Measurements from ENCODE around the gene MED19. TPM values are rescaled to one million over a fixed set of nuclear protein-coding genes. Genes with fewer than 3 reads are reported as not detected.

MED19 gene
- total RNA-seq, 4 donors from 2014 or later: 7.6 to 18.9 (median 10.1) TPM

DNA sequence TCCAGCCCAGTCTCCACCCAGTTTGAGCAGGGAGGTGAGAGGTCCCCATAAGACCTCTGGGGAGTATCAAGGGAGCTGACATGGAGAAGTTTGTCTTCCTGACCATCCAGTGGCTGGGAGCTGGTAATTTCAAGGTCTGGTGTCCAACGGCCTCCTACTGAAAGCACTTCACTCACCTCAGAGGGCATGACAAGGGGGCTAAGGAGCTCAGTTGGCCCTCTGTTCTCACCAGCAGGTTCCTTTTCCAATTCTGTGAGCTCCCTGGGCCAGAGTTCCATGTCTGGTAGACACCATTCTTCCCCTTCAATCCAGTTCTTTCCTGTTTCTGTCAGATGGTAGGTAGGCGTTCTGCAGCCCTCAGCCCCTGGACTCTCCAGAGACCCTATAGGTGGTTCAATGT lies 32.3 kb upstream of the MED19 start:
- TF ChIP-seq, protein P1, sequence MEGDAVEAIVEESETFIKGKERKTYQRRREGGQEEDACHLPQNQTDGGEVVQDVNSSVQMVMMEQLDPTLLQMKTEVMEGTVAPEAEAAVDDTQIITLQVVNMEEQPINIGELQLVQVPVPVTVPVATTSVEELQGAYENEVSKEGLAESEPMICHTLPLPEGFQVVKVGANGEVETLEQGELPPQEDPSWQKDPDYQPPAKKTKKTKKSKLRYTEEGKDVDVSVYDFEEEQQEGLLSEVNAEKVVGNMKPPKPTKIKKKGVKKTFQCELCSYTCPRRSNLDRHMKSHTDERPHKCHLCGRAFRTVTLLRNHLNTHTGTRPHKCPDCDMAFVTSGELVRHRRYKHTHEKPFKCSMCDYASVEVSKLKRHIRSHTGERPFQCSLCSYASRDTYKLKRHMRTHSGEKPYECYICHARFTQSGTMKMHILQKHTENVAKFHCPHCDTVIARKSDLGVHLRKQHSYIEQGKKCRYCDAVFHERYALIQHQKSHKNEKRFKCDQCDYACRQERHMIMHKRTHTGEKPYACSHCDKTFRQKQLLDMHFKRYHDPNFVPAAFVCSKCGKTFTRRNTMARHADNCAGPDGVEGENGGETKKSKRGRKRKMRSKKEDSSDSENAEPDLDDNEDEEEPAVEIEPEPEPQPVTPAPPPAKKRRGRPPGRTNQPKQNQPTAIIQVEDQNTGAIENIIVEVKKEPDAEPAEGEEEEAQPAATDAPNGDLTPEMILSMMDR (IDR thresholded peaks at IDR 0.05; ENCODE audit: low read depth): no peak

DNA sequence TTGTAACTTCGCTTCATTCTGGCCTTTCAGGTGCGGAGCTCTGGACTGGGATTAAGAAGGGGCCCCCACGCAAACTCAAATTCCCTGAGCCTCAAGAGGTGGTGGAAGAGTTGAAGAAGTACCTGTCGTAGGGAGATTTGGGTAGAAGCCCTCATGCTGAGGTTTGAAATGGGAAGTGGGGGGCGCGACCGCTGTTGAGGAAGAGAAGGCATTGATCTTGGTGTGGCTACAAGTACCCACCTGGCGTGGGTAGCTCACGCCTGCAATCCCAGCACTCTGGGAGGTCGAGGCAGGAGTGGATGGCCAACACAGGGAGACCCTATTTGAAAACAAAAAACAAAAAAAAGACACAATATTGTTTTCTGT lies 30.1 kb upstream of the MED19 start:
- TF ChIP-seq, protein P1 (IDR thresholded peaks at IDR 0.05; ENCODE audit: low read depth): no peak

DNA sequence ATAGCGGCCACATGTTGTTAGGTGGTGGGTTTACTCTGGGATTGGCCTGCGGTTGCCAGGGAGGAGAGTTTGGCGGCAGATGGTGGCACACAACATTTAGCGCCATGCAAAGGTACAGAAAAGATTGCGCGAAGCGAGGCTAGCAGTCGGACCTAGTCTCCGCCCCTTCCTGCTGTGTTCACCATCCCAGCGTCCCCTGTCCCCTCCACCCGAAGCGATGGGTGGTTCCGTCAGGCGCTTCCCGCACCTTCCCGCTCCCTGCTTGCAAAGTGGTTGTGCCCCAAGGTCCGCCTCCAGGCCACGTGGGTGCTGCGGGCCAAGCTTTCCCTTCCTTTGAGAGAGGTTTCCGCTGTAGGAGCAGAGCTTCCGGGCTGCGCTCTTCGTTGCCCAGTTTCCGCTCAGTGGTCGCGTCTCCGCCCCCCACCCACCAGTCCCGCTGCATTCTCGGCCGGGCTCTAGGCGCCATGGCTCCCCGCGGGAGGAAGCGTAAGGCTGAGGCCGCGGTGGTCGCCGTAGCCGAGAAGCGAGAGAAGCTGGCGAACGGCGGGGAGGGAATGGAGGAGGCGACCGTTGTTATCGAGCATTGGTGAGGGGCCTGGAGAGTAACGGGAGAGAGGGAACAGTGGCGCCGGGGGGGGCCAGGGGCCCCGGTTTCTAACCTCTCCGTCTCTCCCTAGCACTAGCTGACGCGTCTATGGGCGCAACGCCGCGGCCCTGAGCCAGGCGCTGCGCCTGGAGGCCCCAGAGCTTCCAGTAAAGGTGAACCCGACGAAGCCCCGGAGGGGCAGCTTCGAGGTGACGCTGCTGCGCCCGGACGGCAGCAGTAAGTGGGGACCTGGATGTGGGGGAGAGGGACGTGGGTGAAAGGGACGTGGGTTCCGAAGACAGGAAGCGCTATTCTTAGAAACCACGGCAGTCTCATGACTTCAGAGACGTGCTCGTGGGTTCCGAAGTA lies 29.4 kb upstream of the MED19 start, which contains the start of gene SELENOH:
Gene SELENOH, plus strand, starts transcription at position 360 of the 955 bp plus-strand sequence. Its CDS starts 105 bp downstream, at position 465.
- TF ChIP-seq, protein P1 (IDR thresholded peaks at IDR 0.05; ENCODE audit: low read depth): no peak

DNA sequence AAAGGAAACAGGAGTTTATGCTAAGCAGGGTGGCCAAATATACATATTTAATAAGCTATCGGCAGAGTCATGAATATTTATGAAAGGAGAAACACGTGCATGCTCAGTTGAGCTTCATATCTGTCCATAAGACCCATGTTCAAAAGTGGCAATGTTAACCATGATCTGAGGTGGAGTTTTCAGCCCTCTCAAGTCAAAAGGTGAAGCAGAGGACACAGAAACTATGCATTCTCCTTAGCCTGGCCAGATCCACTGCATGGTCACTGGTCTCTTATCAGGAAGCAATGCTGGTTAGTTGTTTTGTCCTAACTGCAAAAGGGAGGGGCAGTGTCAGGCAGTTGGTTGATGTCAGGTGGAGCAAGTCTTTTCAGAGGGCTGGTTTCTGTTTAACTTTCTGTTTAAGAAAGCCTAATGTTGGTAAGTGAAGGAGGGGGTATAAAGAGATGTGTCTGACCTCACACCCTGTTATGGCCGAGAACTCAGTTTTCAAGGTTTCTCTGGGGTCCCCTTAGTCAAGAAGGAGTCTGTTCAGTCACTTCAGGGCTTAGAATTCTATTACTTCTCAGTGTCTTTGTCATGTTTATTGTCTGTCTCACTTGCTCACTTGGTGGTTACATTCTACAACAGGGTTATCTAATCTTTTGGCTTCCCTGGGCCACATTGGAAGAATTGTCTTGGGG lies 23.7 kb upstream of the MED19 start:
- TF ChIP-seq, protein P1 (IDR thresholded peaks at IDR 0.05; ENCODE audit: low read depth): no peak

DNA sequence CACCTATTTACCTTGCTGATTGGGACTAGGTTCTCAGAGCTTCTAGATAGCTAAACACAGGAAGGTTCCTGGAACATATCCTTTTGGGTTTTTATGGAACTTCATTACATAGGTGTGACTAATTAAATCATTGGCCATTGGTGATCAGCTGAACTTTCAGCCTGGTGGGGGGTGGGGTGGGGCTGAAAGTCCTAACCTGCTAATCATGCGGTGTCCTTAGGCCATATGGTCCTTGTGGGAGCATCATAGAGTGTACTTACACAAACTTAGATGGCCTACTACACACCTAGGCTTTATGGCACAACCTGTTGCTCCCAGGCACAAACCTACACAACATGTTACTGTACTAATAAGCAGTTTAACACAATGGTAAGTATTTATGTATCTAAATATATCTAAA lies 20.6 kb upstream of the MED19 start:
- TF ChIP-seq, protein P1 (IDR thresholded peaks at IDR 0.05; ENCODE audit: low read depth): no peak

DNA sequence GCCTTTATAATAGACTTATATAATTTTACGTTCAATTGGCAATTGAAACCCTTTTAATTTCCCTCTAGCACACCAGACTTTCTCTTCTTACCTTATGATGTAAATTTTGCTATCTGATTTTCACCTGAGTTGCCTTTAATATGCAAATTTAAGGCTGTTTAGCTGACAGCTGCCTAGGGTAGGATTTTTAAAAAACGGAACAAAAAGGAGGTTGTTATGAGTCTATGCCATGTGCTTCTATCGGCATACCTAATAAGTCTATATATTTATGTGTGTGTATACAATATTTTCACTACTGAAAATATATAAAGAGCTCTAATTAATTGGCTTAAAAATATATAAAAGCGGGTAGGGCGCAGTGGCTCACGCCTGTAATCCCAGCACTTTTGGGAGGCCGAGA lies 17.5 kb upstream of the MED19 start:
- TF ChIP-seq, protein P1 (IDR thresholded peaks at IDR 0.05; ENCODE audit: low read depth): no peak

DNA sequence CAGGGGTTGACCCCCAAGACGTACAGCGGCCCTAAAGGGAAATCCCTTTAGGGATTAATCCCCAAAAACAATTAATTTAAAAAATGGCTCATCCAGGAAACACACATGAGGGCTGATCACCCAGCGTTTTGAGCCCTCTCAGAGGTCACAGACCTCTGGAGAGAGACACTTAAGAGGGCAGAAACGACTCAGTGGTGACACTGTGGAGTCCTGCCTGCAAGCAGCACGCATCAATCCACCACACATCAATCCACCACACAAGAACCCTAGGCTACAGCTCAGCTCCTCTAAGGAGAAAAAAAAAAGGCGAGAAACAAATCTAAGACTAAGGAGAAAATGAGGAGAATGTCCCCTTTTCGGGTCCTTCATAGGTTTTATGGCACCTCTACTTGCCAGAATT lies 16.8 kb upstream of the MED19 start:
- TF ChIP-seq, protein P1 (IDR thresholded peaks at IDR 0.05; ENCODE audit: low read depth): no peak
